Adrenal gland (tissue), 5 donors: ENCODE data around the gene FBXL20.
"Not testable (repeated sequence)": the region's sequence is repeated elsewhere in the genome, so short reads cannot be mapped to it uniquely, and the experiment has no call there.

Experiments used
- POLR2A ChIP-seq, 2 donors: fragments of 450-650 bp; IDR thresholded peaks; one replicate each; pipeline ENCODE4 v1.6.1; 2017; ENCODE audit warnings: antibody characterized with exemption in 2 of 2, mild to moderate bottlenecking in 2 of 2, moderate library complexity in 1 of 2
- TF ChIP-seq, protein P1 (sequence below), 6 experiments: fragments of 450-650 bp in 4 of 6; fragments of 200-600 bp in 2 of 6; sonication (generic) in 1 of 6; IDR thresholded peaks; 1 replicate in 5 of 6; 2 replicates in 1 of 6; pipeline versions ENCODE4 v1.5.1 to v1.8.0; 2016 to 2021; ENCODE audit warnings: antibody characterized with exemption in 6 of 6, mild to moderate bottlenecking in 2 of 6, moderate library complexity in 1 of 6
- donor health status: DM: no; HTN: no; CAD: no.

DNA sequence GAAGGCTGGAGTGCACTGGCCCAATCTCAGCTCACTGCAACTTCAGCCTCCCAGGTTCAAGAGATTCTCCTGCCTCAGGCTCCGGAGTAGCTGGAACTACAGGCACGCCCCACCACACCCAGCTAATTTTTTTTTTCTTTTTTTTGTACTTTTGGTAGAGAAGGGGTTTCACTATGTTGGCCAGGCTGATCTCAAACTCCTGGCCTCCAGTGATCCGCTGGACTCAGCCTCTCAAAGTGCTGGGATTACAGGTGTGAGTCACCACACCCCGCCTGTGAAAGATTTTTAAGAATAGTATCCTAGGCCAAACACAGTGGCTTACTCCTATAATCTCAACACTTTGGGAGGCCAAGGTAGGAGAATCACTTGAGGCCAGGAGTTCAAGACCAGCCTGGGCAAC, 33.6 kb downstream of the FBXL20 start:
- TF ChIP-seq, protein P1, sequence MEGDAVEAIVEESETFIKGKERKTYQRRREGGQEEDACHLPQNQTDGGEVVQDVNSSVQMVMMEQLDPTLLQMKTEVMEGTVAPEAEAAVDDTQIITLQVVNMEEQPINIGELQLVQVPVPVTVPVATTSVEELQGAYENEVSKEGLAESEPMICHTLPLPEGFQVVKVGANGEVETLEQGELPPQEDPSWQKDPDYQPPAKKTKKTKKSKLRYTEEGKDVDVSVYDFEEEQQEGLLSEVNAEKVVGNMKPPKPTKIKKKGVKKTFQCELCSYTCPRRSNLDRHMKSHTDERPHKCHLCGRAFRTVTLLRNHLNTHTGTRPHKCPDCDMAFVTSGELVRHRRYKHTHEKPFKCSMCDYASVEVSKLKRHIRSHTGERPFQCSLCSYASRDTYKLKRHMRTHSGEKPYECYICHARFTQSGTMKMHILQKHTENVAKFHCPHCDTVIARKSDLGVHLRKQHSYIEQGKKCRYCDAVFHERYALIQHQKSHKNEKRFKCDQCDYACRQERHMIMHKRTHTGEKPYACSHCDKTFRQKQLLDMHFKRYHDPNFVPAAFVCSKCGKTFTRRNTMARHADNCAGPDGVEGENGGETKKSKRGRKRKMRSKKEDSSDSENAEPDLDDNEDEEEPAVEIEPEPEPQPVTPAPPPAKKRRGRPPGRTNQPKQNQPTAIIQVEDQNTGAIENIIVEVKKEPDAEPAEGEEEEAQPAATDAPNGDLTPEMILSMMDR (IDR thresholded peaks at IDR 0.05) = not testable (repeated sequence)
- TF ChIP-seq POLR2A (IDR thresholded peaks at IDR 0.05) = not testable (repeated sequence)
